HK-2 (cell line): ENCODE data around the gene AMOTL2.

Experiments
- DNase-seq: peaks from one replicate; pipeline ENCODE4 v3.0.0-alpha.2; 2018; ENCODE audit not compliant: unreplicated experiment

AMOTL2 gene

GRCh38 chr3:134374105-134374790 lies at the start of gene AMOTL2:
TSS of gene AMOTL2 (minus strand) at chr3:134374447. CDS start at chr3:134371433, 3,014 bp downstream.
- peak; percentile 97 for DNase-seq

GRCh38 chr3:134423153-134423552 lies 48.9 kb upstream of the AMOTL2 start:
- no peak for DNase-seq

- no peak for DNase-seq
Measured at GRCh38 chr3:134419960-134420321, 45.7 kb upstream of the AMOTL2 start.

GRCh38 chr3:134419214-134419959 lies 45.1 kb upstream of the AMOTL2 start:
- DNase-seq: no peak

GRCh38 chr3:134409041-134409440 lies 34.8 kb upstream of the AMOTL2 start:
- DNase-seq: no peak

- no peak for DNase-seq
Measured at GRCh38 chr3:134407239-134407625, 33.0 kb upstream of the AMOTL2 start.

- no peak for DNase-seq
Measured at GRCh38 chr3:134406331-134407238, 32.3 kb upstream of the AMOTL2 start.

GRCh38 chr3:134404366-134404885 lies 30.2 kb upstream of the AMOTL2 start:
- no peak for DNase-seq

GRCh38 chr3:134397755-134398154 lies 23.5 kb upstream of the AMOTL2 start:
- no peak for DNase-seq

- DNase-seq: no peak
Measured at GRCh38 chr3:134395103-134395502, 20.9 kb upstream of the AMOTL2 start.

GRCh38 chr3:134394380-134394779 lies 20.1 kb upstream of the AMOTL2 start:
- no peak for DNase-seq

GRCh38 chr3:134393074-134393473 lies 18.8 kb upstream of the AMOTL2 start:
- DNase-seq: no peak

- DNase-seq: no peak
Measured at GRCh38 chr3:134392336-134392983, 18.2 kb upstream of the AMOTL2 start.

GRCh38 chr3:134389865-134390264 lies 15.6 kb upstream of the AMOTL2 start:
- DNase-seq: no peak

- DNase-seq: no peak
Measured at GRCh38 chr3:134388788-134389485, 14.7 kb upstream of the AMOTL2 start.

- no peak for DNase-seq
Measured at GRCh38 chr3:134388292-134388691, 14.0 kb upstream of the AMOTL2 start.

GRCh38 chr3:134387293-134387692 lies 13.0 kb upstream of the AMOTL2 start:
- no peak for DNase-seq

GRCh38 chr3:134384963-134385362 lies 10.7 kb upstream of the AMOTL2 start:
- no peak for DNase-seq

GRCh38 chr3:134381831-134382442 lies 7.7 kb upstream of the AMOTL2 start:
- DNase-seq: no peak

GRCh38 chr3:134381076-134381475 lies 6.8 kb upstream of the AMOTL2 start:
- no peak for DNase-seq

- DNase-seq: no peak
Measured at GRCh38 chr3:134380249-134380648, 6.0 kb upstream of the AMOTL2 start.
